ENCODE measurements around the gene ZRSR2. TPM values are rescaled to one million over a fixed set of nuclear protein-coding genes. Genes with fewer than 3 reads are reported as not detected.
A peak's percentile ranks its signal among the peaks of the same experiment; 100 is the strongest.
"Not testable (repeated sequence)": the region's sequence is repeated elsewhere in the genome, so short reads cannot be mapped to it uniquely, and the experiment has no call there.

The ZRSR2 gene
- total and polyA plus RNA-seq, 7 donors = 7.4 to 22.2 (median 10.7) TPM

- Histone ChIP-seq H3K9me3 (no peaks in the 10 kb centered on the region), H3K27me3 (ENCODE audit: insufficient read depth in 3 of 3, low read length in 2 of 3) (no peaks in the 10 kb centered on the region), H3K36me3 (ENCODE audit: insufficient read depth in 1 of 2, low read depth in 1 of 2) (no peaks in the 10 kb centered on the region), H3K4me1 (no peaks in the 10 kb centered on the region), H3K4me3 (no peak overlapping the region), H3K27ac (no peak overlapping the region)
- TF ChIP-seq, protein P1, sequence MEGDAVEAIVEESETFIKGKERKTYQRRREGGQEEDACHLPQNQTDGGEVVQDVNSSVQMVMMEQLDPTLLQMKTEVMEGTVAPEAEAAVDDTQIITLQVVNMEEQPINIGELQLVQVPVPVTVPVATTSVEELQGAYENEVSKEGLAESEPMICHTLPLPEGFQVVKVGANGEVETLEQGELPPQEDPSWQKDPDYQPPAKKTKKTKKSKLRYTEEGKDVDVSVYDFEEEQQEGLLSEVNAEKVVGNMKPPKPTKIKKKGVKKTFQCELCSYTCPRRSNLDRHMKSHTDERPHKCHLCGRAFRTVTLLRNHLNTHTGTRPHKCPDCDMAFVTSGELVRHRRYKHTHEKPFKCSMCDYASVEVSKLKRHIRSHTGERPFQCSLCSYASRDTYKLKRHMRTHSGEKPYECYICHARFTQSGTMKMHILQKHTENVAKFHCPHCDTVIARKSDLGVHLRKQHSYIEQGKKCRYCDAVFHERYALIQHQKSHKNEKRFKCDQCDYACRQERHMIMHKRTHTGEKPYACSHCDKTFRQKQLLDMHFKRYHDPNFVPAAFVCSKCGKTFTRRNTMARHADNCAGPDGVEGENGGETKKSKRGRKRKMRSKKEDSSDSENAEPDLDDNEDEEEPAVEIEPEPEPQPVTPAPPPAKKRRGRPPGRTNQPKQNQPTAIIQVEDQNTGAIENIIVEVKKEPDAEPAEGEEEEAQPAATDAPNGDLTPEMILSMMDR (IDR thresholded peaks at IDR 0.05) = no peak
- DNase-seq = no peak
- intact Hi-C loops (cut with DNase I) = loop anchor here in 1 of 2 donors (5.0 kb wide), 1 partner anchor 896 kb away; no protein-coding TSS in a partner anchor
- 51 to 71% (median 52%) methylated on average over 4 of the region's 4 CpGs for WGBS, 3 donors
- ATAC-seq = no peak
These were observed 39.0 kb upstream of the ZRSR2 start for GRCh38 chrX:15751155-15751819.

DNA sequence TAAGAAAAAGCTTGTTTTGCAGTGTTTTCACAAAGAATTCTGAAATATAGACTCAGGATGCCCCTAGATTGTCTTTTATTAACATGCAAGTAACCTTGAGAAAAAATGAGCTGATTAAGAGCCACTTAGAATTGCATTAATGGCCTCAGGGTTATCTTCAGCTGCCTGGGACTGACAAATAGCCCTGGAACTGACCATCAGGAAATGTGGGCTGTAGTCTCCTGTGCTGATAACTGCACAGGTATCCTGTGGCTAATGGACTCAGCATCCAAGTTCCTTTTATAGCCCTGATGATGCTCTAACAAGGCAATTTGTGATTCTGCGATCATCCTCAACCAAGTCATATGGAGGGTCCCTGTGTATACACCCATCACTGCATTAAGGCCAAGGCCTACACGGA lies 35.2 kb upstream of the ZRSR2 start:
- Histone ChIP-seq H3K9me3 (no peaks in the 10 kb centered on the region), H3K27ac (no peak overlapping the region), H3K4me3 (no peak overlapping the region), H3K4me1 (no peaks in the 10 kb centered on the region), H3K36me3 (ENCODE audit: insufficient read depth in 1 of 2, low read depth in 1 of 2) (no peaks in the 10 kb centered on the region), H3K27me3 (ENCODE audit: insufficient read depth in 3 of 3, low read length in 2 of 3) (no peaks in the 10 kb centered on the region)
- no peak for ATAC-seq
- intact Hi-C loops (cut with DNase I) = no loop called here
- TF ChIP-seq, protein P1 (IDR thresholded peaks at IDR 0.05) = no peak
- DNase-seq = no peak
- WGBS, 3 donors = 89 to 95% (median 93%) methylated on average over 2 of the region's 2 CpGs

DNA sequence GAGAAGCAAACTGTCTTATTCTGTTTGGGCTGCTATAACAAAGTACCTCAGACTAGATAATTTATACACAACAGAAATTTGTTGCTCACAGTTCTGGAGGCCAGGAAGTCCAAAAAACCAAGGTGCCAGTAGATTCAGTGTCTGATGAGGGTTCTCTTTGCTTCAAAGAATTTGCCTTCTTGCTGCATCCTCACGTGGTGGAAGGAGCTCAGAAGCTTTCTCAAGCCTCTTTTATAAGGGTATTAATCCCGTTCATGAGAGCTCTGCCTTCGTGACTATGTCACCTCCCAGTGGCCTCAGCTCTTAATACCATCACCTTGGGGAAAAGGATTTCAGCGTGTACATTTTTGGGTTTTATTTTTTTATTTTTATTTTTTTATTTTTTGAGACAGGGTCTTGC lies 32.1 kb upstream of the ZRSR2 start:
- Histone ChIP-seq H3K27me3 (ENCODE audit: insufficient read depth in 3 of 3, low read length in 2 of 3) (no peaks in the 10 kb centered on the region), H3K9me3 (no peaks in the 10 kb centered on the region), H3K27ac (no peak overlapping the region), H3K4me3 (no peak overlapping the region), H3K36me3 (ENCODE audit: insufficient read depth in 1 of 2, low read depth in 1 of 2) (no peaks in the 10 kb centered on the region), H3K4me1 (no peaks in the 10 kb centered on the region)
- WGBS, 3 donors = 67 to 78% (median 68%) methylated on average over 4 of the region's 4 CpGs
- no peak for ATAC-seq
- TF ChIP-seq, protein P1 (IDR thresholded peaks at IDR 0.05) = no peak
- intact Hi-C loops (cut with DNase I) = no loop called here
- no peak for DNase-seq

DNA sequence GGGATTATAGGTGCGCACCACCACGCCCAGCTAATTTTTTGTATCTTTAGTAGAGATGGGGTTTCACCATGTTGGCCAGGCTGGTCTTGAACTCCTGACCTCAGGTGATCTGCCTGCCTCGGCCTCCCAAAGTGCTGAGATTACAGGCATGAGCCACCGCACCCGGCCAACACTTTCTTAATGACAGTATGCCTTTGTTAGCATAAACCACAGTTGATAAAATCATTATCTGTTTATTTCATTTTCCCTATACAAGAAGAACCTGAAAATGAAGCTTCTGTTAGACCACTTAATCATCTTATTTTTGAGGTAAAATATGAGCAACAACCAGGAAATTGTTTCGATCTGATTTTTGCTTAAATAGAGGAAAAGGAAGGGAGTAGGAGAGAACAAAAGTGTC lies 30.4 kb upstream of the ZRSR2 start:
- 73 to 89% (median 85%) methylated on average over 5 to 6 of the region's 6 CpGs for WGBS, 3 donors
- not testable (repeated sequence) for H3K4me1 ChIP-seq; H3K4me3 ChIP-seq; H3K27me3 ChIP-seq (ENCODE audit: insufficient read depth in 3 of 3, low read length in 2 of 3); H3K27ac ChIP-seq; ATAC-seq; DNase-seq; H3K36me3 ChIP-seq (ENCODE audit: insufficient read depth in 1 of 2, low read depth in 1 of 2); H3K9me3 ChIP-seq
- intact Hi-C loops (cut with DNase I) = loop anchor here in 1 of 2 donors (10.0 kb wide), 1 partner anchor 685 kb away; no protein-coding TSS in a partner anchor

DNA sequence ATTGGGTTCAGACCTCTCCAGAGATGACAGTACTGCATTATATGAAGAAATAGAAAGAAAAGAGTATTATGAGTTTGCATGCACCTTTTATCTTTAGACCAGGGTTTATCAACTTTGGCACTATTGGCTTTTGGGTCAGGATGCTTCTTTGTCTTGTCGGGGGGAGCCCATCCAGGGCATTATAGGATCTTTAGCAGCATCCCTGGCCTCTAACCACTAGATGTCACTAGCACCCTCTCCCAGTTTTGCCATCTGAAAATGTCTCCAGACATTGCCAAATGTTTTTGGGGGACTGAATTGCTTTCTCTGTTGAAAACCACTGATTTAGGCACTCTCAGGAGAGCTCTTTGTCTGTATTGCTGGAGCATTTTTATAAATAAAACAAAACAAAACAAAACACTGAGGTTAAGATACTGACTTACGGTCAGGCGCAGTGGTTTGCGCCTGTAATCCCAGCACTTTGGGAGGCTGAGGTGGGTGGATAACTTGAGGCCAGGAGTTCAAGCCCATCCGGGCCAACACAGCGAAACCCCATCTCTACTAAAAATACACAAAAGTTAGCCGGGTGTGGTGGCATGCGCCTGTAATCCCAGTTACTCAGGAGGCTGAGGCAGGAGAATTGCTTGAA lies 28.6 kb upstream of the ZRSR2 start:
- H3K27ac ChIP-seq = no peak overlapping the region
- WGBS, 3 donors = 78 to 86% (median 84%) methylated on average over 8 of the region's 8 CpGs
- intact Hi-C loops (cut with DNase I) = loop anchor here in 1 of 2 donors (10.0 kb wide), 1 partner anchor 683 kb away; no protein-coding TSS in a partner anchor
- no peaks in the 10 kb centered on the region for H3K27me3 ChIP-seq (ENCODE audit: insufficient read depth in 3 of 3, low read length in 2 of 3)
- ATAC-seq (peak in 3 of 4 donors; percentile 46 to 58 (median 52)), DNase-seq (no peak)
- H3K4me1 ChIP-seq = no peaks in the 10 kb centered on the region
- no peaks in the 10 kb centered on the region for H3K36me3 ChIP-seq (ENCODE audit: insufficient read depth in 1 of 2, low read depth in 1 of 2)
- H3K9me3 ChIP-seq = no peaks in the 10 kb centered on the region
- H3K4me3 ChIP-seq = no peak overlapping the region
- TF ChIP-seq, protein P1 (IDR thresholded peaks at IDR 0.05) = peak; percentile 58
